HG03558 (cell line): Measurements from ENCODE around the gene GDF10.

ENCODE experiments used
- ATAC-seq: cut with Tn5 transposase; IDR thresholded peaks from one replicate; pipeline ENCODE4 v1.9.1; 2021; ENCODE audit warnings: moderate number of reproducible peaks; ENCODE audit not compliant: unreplicated experiment; ENCODE audit errors: extremely low read depth

The GDF10 gene

DNA sequence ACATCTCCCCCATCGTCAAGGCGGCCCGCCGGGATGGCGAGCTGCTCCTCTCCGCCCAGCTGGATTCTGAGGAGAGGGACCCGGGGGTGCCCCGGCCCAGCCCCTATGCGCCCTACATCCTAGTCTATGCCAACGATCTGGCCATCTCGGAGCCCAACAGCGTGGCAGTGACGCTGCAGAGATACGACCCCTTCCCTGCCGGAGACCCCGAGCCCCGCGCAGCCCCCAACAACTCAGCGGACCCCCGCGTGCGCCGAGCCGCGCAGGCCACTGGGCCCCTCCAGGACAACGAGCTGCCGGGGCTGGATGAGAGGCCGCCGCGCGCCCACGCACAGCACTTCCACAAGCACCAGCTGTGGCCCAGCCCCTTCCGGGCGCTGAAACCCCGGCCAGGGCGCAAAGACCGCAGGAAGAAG is 10.1 kb downstream of the GDF10 start:
- no peak for ATAC-seq

DNA sequence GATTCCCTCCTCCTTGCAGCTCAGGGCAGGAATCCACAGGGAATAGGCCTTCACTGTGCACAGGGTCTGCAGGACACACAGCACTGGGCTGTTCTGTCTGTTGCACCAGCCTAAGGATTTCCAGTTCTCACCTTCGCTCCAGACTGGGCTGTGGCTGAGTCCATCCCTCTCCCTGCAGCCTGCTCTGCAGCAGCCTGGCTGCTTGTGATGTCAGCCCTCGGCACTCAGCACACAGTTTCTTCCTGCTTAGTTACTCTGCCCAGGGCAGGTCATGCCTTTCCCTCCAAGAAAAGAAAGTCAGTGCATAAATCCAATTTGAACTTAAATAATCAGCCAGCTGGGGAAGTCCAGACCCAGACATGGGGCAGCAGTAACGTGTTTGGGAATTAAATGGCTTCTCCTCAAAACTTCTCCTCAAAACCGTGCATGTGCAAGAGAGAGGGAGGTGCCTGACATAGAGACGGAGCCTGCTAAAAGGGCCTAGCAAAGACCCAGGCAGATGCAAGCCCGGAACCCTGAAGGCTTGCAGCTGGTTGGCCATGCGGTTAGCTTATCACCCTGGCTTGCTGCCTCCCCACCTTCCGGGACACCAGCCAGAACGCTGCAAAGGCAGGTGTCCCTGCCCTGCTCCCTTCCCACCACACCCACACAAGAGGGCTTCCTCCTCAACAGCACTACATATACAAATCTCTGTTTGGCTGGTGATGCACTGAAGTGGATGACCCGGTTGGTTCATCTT is 11.4 kb downstream of the GDF10 start:
- no peak for ATAC-seq

DNA sequence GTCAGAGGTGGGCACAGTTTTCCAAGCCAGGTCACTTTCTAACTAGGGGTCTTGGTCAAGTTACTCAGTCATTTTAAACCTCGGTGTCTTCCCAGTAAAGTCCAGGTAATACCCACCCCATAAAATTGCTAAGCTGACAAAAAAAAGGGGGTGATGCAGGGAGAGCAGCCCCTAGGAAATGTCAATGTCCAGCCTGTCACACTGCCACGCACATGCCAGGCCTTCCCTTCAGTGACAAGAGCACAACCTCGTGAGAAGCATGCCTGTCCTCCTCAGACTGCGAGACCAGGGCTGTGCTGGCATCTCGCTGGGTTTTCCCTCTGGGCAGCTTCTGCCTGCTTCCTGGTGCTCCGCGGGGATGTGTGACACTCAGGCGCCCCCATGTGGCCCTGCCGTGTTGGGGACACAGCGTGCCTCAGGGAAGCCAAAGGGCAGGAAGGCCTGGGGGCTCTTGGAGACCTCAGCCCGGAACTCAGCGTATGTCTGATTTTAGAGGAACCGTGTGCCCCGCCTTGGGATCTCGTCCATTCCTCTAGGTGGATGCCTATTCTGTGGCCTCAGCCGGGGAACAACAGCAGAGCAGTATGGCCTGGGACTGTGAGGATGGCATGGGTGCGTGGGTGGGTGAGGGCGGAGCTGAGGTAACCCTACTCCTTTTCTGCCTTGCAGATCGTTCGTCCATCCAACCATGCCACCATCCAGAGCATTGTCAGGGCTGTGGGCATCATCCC is 12.1 kb downstream of the GDF10 start:
- no peak for ATAC-seq

DNA sequence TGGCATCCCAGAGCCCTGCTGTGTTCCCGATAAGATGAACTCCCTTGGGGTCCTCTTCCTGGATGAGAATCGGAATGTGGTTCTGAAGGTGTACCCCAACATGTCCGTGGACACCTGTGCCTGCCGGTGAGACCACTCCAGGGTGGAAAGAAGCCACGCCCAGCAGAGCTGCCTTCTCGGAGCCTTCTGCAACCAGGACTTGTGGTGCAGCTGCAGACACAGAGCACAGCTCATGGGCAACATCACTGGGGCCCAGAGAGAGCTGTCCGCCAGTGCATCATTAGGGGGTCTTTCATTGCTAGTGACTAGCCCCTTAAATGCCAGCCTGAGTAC is 12.6 kb downstream of the GDF10 start:
- ATAC-seq: no peak

DNA sequence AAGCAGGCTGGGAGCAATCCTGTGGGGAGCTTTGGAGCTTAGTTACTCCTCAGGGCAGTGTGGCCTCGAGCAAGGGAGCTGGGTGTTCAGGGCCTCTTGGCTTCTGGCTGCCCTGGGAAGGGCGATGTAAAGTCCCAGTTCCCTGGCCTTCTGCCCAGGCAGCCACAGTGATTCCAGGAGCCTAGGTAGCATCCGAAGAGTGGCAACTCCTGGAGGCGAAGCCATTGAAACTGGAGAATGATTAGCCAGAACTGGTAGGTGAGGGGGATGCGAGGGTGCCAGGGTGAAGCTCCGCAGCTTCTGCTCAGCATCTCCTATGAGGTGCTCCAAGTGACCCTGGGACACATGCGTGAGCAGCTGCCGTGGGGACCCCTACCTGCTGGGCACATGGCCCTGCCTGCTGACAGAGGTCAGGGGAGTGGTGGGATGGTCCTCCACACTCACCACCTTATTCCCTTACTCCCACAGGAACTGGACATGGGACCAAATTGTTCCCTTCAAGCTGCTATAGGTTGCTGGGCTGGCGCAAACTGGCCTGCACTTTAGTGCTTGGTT is 14.5 kb downstream of the GDF10 start:
- ATAC-seq: no peak

DNA sequence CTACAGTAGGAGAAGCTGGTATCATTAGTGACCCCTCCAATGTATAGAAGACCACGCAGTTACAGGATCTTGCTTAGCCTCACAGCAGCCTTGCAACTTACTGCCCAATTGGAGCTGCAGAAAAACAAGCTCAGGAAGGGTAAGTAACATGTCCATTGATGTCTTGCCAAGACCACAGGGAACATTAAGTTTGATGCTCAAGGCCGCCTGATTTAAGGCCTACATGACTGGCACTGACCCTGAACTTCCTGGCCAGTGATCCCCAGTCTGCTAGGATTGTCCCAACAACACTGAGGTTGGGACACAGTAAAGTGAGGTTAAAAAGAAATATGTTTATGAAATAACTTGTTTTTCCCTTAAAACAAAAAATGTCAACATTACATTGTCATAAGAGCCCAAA is 15.4 kb downstream of the GDF10 start:
- no peak for ATAC-seq

DNA sequence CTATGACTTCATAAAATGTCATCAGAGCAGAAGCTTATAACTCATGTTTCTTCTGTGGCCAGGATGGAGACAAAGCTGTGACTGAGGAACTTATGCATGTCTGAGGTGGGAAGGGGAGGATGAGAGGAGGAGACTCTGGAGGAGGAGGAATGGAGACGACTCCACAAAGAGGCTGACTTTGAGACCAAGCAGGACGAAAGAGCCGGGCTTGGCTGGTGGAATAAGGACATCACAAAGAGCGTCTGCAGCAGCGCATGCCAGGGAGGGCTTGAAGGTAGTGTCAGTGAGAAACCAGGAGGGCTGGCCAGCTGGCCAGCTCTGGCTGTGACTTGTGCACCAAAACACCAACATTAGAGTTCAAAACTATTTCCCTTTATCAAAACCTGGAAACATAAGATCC is 16.1 kb downstream of the GDF10 start:
- no peak for ATAC-seq

DNA sequence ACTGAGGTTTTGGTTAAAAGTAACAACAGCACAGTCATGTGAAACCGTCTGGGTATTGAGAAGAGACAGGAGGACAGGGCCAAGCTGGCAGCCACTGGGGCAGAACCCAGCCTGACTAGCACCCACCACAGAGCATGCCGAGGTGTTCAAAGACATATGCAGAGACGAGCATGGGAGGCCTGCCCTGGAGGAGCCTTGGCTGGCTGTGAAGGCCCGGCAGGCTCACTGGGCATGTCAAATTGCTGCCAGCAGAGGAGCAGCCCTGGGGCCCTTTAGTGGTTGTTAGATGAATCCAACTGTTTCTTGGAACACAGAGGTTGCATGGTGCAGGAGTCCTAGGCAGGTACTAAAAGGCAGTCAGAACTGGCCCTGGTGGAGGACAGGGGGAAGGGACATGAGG is 17.3 kb downstream of the GDF10 start:
- no peak for ATAC-seq

DNA sequence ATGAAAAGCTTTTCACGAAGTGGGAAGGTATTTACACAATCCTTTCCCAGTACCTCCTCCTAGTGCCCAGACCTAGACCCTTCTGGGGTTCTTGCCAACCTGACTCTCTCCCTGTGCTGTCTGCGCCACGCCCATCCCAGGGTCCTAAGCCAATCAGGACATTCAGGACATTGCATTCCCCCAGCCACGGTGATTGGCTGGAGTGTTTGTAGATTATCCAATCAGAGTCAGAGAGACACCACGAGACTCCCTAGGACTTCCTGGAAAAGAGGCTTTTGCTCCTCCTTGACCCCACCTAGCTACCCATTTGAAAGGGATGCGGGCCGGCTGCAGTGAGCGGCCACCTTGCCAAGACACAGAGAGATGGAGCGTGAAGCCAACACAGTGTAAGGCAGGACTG is 18.7 kb downstream of the GDF10 start:
- no peak for ATAC-seq

DNA sequence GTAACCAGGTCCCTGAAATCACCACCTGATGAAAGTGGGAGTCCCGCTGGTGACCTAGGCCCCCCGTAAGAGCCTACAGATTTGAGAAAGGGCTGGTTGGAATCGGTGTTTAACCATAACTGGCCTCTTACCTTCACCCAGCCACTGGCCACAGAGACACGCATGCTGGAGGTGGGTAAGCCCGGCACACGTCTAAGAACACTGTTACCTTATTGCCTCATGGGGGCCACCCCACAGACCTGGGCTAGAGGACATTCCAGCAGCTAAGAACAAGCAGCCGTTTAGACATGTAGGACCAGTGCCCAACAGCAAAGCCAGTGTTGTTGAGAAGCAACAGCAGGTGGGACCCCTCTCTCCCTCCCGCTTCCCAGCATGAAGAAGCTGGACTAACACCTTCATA is 19.8 kb downstream of the GDF10 start:
- ATAC-seq: no peak

DNA sequence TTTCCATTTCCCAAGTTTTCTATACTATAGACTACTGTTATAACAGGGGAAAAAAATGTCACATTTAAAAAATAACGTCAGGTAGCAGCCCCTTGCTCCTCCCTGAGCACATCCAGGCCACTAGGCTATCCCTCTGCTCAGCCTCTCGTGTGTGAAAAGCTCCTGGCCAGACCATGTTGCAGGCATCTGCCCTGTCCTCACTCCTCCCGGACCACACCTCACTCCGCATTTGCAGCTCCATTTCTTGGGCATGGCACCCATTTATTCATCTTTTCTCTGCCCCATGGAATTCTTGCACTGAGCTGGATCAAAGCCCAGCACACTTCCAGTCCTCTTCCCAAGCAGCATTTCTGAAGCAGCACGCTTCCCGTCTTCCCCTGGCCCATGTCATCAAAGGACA is 20.8 kb downstream of the GDF10 start:
- no peak for ATAC-seq

DNA sequence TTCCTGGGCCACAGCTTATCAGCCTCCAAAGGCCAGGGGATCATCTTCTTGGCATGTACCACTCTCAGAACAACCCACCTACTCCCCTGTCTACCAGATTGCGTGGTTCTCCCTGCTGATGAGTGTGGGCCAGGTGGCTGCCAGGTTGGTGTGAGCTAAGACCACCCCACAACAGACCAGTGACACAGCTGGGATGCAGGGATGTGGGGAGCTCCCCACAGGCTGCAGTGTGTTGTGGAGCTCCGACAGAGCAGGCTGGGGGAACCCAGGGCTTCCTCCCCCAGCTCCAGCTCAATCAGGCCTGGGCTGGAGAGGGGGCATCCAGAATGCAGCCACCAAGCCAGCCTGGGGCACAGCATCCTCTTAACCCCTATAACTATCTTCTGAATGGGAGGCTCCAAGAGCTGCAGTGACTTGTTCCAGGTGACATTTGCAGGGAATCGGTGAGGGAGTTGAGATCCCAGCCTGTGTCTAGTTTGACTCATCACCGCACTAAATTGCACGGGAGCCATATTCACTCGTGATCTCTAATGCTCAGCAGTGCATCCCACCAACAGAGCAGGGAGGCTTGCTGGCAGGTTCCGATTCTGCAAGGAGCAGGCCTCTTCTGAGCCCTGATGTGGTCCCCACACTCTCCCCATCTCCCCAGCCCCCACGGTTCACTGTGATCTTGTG is 21.7 kb downstream of the GDF10 start:
- no peak for ATAC-seq

DNA sequence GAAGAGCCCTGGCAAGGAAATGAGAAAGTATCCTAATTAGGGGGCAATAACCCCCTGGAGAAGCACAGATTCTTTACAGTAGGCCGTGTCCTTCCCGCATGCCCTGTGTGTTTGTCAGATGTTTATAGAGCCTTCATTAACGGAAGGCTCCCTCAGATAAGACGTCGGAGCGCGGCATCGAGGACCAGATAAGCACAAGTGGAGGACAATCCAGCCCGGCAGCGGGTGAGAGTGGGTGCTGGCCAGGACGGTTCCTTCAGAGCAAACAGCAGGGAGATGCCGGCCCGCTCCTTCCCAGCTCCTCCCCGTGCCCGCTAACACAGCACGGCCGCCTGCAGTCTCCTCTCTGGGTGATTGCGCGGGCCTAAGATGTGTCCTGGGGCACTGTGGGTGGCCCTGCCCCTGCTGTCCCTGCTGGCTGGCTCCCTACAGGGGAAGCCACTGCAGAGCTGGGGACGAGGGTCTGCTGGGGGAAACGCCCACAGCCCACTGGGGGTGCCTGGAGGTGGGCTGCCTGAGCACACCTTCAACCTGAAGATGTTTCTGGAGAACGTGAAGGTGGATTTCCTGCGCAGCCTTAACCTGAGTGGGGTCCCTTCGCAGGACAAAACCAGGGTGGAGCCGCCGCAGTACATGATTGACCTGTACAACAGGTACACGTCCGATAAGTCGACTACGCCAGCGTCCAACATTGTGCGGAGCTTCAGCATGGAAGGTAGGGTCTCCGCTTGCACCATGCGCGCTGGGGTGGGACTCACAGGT is 22.5 kb downstream of the GDF10 start, which contains the start of gene GDF2:
Gene GDF2 (plus strand): TSS at position 155 of the 762 bp plus-strand sequence. CDS start 215 bp downstream, at position 370.
- ATAC-seq: no peak

DNA sequence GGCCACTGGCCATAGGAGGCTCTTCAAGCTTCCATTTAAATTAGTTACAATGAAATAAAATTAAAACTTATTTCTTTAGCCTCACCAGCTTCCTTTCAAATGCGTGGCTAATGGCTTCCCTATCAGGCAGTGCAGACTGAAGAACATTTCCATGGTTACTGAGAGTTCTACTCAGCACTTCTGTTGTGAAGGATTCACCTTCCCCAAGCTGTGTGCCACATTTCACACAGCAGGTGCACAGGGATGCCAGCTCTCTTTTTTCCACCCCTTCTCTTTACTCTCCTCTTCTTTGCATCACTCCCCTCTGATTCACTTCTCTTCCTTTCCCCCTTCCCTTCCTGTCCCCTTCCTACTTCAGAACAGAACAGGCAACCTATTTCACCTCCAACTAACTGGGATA is 23.1 kb downstream of the GDF10 start:
- no peak for ATAC-seq

DNA sequence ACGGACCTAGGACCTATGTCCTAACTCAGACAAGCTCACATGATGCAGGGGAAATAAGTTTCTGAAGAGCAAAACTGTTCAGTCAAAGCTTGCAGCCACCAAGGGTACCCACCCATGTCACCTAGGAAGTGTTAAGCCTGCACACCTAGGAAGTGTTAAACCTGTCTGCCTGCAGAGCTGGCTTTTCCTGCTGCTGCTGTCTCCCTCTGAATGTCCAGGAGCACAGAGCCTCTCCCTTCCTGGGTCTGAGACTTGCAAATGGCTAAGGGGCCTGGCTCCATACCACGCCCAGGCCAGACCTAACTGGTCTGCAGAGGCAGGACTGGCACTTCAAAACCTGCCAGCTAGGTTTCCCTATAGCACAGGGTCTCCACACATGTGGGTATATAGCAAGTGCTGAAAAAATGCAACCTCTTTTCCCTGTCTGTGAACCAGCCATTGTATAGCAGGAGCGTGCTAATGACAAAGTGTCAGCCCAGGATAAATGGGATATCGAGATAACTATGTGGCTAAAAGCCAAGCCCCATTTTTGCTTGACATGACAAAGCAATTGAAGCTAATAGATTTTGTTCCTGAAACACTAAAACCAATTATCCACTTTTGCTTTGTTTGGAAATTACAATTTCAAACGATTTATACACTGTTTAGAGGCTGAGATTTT is 23.8 kb downstream of the GDF10 start:
- ATAC-seq: no peak

DNA sequence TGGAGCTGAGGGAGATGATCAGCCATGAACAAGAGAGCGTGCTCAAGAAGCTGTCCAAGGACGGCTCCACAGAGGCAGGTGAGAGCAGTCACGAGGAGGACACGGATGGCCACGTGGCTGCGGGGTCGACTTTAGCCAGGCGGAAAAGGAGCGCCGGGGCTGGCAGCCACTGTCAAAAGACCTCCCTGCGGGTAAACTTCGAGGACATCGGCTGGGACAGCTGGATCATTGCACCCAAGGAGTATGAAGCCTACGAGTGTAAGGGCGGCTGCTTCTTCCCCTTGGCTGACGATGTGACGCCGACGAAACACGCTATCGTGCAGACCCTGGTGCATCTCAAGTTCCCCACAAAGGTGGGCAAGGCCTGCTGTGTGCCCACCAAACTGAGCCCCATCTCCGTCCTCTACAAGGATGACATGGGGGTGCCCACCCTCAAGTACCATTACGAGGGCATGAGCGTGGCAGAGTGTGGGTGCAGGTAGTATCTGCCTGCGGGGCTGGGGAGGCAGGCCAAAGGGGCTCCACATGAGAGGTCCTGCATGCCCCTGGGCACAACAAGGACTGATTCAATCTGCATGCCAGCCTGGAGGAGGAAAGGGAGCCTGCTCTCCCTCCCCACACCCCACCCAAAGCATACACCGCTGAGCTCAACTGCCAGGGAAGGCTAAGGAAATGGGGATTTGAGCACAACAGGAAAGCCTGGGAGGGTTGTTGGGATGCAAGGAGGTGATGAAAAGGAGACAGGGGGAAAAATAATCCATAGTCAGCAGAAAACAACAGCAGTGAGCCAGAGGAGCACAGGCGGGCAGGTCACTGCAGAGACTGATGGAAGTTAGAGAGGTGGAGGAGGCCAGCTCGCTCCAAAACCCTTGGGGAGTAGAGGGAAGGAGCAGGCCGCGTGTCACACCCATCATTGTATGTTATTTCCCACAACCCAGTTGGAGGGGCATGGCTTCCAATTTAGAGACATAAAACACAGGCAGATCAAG is 25.6 kb downstream of the GDF10 start:
- no peak for ATAC-seq

DNA sequence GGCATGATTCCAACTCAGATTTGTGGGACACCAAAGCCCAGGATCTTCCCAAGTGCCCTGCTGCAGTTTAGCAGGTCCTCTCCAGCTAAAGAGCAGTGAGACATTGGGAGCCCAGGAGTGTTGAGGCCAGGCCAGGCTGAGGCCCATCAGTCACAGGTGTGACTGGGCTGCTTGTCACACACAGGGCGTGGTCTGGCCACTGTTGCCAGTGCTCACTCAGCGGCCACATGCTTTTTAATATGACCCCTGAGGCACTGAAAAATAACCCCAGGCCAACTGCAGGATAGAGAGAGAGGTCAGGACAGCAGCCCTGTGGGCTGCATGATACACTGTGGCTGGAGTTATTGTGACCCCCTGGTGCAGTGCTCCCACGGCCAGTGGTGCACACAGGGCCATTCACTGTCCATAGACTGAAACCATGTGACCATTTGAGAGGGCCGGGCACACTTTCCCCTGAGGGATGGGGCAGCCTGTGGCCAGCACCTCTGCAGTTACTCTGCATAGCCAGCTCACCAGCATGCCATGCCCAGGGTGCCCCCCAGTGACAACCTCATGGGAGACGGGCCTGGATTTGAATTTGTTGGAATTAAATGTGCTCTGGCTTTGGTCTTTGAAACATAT is 26.4 kb downstream of the GDF10 start:
- no peak for ATAC-seq

DNA sequence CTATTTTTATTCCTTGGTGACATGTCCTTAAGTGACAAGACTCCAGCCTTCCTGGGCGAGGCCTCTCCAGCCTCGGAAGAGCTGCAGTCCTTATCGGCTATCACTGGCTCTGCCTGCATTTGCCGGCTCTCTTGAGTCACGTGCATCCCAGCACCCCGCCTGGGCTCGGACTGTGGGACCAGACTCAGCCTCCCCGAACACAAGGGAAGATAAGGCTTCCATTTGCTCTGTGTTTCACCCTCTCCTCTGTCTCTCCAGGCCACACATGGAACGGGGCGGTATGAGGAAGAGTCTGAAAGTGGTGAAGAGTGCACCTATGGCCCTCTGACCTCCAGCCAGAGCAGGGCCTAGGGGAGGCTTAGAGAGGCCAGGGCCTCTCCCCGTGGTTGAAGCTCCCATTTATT is 26.9 kb downstream of the GDF10 start:
- no peak for ATAC-seq
